ENCODE data around the gene TMEM169. TPM values are rescaled to one million over a fixed set of nuclear protein-coding genes. Genes with fewer than 3 reads are reported as not detected.

TMEM169 gene
- polyA plus RNA-seq, 1 donor from 2014 or later = 29.6 TPM

- no peaks in the 10 kb centered on the region for H3F3A ChIP-seq (ENCODE audit: insufficient read depth, low read length, poor library complexity, severe bottlenecking)
- no peak overlapping the region for H3K4me3 ChIP-seq (ENCODE audit: low read length)
- H3K9me3 ChIP-seq (ENCODE audit: low read length) = no peaks in the 10 kb centered on the region
- TF ChIP-seq EP300 (conservative IDR thresholded peaks at IDR 0.05; ENCODE audit: poor library complexity, severe bottlenecking) = no peak
- no peak overlapping the region for H3K4me2 ChIP-seq (ENCODE audit: low read length)
- H2AFZ ChIP-seq (ENCODE audit: low read depth, low read length) = no peak overlapping the region
- H3K36me3 ChIP-seq (ENCODE audit: insufficient read depth, low read length) = no peaks in the 10 kb centered on the region
- no peaks in the 10 kb centered on the region for H3K79me2 ChIP-seq (replicated peaks; ENCODE audit: insufficient read depth, low read length)
- no peaks in the 10 kb centered on the region for H3K9me2 ChIP-seq (ENCODE audit: insufficient read depth, low read length)
- H4K20me1 ChIP-seq (ENCODE audit: insufficient read depth) = no peaks in the 10 kb centered on the region
- no peak overlapping the region for H3K9ac ChIP-seq (ENCODE audit: low read length)
- no peak overlapping the region for H3K27ac ChIP-seq (ENCODE audit: low read length)
- H3K27me3 ChIP-seq (ENCODE audit: insufficient read depth, low read depth, low read length) = no peaks in the 10 kb centered on the region
Observed at GRCh38 chr2:216039918-216040317, 41.8 kb upstream of the TMEM169 start.

- no peak overlapping the region for H3K27ac ChIP-seq (ENCODE audit: low read length)
- no peak overlapping the region for H3K9ac ChIP-seq (ENCODE audit: low read length)
- H3K9me3 ChIP-seq (ENCODE audit: low read length) = no peaks in the 10 kb centered on the region
- H3K79me2 ChIP-seq (replicated peaks; ENCODE audit: insufficient read depth, low read length) = no peaks in the 10 kb centered on the region
- H3K36me3 ChIP-seq (ENCODE audit: insufficient read depth, low read length) = no peaks in the 10 kb centered on the region
- no peak overlapping the region for H2AFZ ChIP-seq (ENCODE audit: low read depth, low read length)
- no peaks in the 10 kb centered on the region for H3K27me3 ChIP-seq (ENCODE audit: insufficient read depth, low read depth, low read length)
- no peak overlapping the region for H3K4me3 ChIP-seq (ENCODE audit: low read length)
- H4K20me1 ChIP-seq (ENCODE audit: insufficient read depth) = no peaks in the 10 kb centered on the region
- TF ChIP-seq CTCF (IDR thresholded peaks at IDR 0.05; ENCODE audit: poor library complexity, severe bottlenecking) (no peak), EZH2 (IDR thresholded peaks at IDR 0.05; ENCODE audit: borderline replicate concordance, insufficient read depth, low read length, poor library complexity, severe bottlenecking) (no peak)
- H3K9me2 ChIP-seq (ENCODE audit: insufficient read depth, low read length) = no peaks in the 10 kb centered on the region
- H3K4me2 ChIP-seq (ENCODE audit: low read length) = no peak overlapping the region
- no peaks in the 10 kb centered on the region for H3F3A ChIP-seq (ENCODE audit: insufficient read depth, low read length, poor library complexity, severe bottlenecking)
Observed at GRCh38 chr2:216041438-216041837, 40.3 kb upstream of the TMEM169 start.

GRCh38 chr2:216043949-216044348, 37.8 kb upstream of the TMEM169 start:
- Histone ChIP-seq H3K4me2 (ENCODE audit: low read length) (no peak overlapping the region), H3F3A (ENCODE audit: insufficient read depth, low read length, poor library complexity, severe bottlenecking) (no peaks in the 10 kb centered on the region), H4K20me1 (ENCODE audit: insufficient read depth) (no peaks in the 10 kb centered on the region), H3K9ac (ENCODE audit: low read length) (no peak overlapping the region), H3K27me3 (ENCODE audit: insufficient read depth, low read depth, low read length) (no peaks in the 10 kb centered on the region), H3K36me3 (ENCODE audit: insufficient read depth, low read length) (no peaks in the 10 kb centered on the region), H2AFZ (ENCODE audit: low read depth, low read length) (no peak overlapping the region), H3K27ac (ENCODE audit: low read length) (no peak overlapping the region), H3K4me3 (ENCODE audit: low read length) (no peak overlapping the region), H3K9me2 (ENCODE audit: insufficient read depth, low read length) (no peaks in the 10 kb centered on the region), H3K79me2 (replicated peaks; ENCODE audit: insufficient read depth, low read length) (no peaks in the 10 kb centered on the region), H3K9me3 (ENCODE audit: low read length) (no peaks in the 10 kb centered on the region)
- TF ChIP-seq EZH2 (IDR thresholded peaks at IDR 0.05; ENCODE audit: borderline replicate concordance, insufficient read depth, low read length, poor library complexity, severe bottlenecking) (no peak), TAF1 (IDR thresholded peaks at IDR 0.05; ENCODE audit: low read depth) (no peak), RAD21 (conservative IDR thresholded peaks at IDR 0.05) (no peak), POLR2AphosphoS5 (IDR thresholded peaks at IDR 0.05) (no peak), MXI1 (conservative IDR thresholded peaks at IDR 0.05; ENCODE audit: poor library complexity, severe bottlenecking) (no peak), EP300 (conservative IDR thresholded peaks at IDR 0.05; ENCODE audit: poor library complexity, severe bottlenecking) (no peak), CTCF (IDR thresholded peaks at IDR 0.05; ENCODE audit: poor library complexity, severe bottlenecking) (no peak), REST (IDR thresholded peaks at IDR 0.05; ENCODE audit: borderline replicate concordance) (no peak), SMC3 (conservative IDR thresholded peaks at IDR 0.05; ENCODE audit: poor library complexity) (no peak)

All from neural cell (in vitro differentiated cells).